HG03575 (cell line): ENCODE data around the gene BCAS3.

Source experiments
- ATAC-seq: cut with Tn5 transposase; IDR thresholded peaks from one replicate; pipeline ENCODE4 v1.9.1; 2021; ENCODE audit not compliant: unreplicated experiment, insufficient number of reproducible peaks, low FRiP score; ENCODE audit errors: extremely low read depth

BCAS3 gene

DNA sequence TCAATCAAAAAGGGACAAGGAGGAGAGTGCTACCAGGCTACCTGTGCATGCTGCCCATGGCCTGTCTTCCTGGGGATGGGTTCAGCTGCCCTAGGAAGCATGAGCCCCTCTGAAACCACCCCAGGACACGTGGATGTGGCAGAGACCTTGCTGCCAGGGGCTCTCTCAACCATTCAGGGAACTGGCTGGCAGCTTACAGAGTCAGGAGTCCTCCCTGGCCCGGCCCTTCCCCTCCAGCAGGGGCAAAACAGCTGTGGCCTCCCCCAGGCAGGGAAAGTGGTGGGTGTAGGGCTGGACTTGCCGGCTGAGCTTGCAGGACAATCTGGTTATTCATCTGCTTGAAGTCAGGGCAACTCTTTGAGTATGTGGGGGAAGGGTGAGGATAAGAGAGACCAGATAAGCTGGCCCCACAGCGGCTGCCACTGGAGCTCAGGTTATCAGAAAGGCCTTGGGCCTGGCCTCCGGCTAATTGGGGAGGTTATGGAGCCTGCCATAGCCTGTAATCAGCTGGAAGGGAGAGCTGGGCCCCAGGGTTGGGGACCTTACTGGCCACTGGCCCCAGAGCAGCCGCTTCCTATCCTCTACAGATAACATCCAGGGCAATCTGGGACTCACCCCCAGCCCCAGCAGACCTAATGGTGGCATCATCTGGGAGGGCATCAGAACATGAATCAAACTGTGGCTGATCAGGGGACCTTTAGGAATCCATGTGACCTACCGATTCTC is 716.4 kb downstream of the BCAS3 start:
- no peak for ATAC-seq

DNA sequence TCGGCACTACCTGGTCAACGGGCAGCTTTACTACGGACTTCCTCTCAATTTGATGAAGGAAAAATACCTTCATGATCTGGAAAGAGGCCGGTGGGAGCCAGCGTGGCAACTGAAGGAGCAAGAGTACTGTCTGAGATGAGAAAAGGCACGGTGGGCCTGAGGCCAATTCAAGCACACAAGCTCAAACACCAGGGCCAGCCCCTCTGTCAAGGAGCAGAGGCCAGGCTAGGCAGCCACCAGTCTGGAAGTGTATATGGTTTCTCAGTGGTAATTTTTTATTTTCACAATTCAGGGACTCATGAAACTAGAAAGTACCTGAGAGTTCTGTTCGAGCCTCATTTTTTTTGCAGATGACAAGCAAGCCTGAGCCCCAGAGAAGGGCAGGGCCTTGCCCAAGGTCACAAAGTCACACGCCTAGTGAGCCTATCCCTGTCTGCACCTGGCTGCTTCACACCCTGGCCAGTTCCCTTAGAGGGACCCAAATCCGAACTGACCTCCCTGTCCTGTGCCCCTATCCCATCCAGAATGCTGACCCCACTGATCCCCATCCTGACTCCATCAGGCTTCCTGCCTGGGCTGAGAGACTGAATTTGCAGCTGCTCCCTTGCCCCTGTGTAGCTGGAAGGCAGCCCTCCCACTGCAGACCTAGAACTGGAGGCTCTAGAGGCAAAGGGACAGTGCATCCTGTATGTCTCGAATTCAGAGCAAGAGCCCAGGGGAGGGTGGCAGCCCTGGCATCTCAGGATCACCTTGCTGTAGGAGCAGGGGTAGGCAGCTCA is 717.2 kb downstream of the BCAS3 start:
- ATAC-seq: no peak

DNA sequence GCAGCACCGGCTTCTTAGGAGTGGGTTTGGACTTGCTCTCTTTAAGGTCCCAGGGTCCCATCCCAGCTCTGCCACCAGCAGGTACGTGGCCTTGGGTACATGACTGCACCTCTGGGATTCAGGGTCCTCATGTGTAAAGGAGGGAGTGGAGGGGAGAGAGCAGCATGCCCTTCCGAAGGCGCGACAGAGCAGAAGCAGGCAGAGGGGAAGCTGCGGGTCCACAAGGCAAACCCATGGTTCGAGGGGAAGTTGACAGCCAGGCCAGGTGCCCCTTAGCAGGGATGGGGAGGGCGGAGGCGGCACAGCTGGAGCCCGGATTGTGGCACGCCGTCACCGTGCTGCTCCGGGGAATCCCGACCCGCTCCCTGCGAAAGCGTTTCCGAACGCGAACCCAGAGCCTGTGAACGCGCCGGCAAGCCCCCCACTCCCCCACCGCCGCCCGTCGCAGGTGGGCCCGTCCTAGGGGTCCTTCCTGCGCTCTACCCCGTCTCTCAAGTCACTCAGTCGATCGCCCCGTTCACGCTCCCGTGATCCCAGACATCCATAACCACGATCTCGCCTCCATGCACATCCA is 717.8 kb downstream of the BCAS3 start:
- no peak for ATAC-seq

DNA sequence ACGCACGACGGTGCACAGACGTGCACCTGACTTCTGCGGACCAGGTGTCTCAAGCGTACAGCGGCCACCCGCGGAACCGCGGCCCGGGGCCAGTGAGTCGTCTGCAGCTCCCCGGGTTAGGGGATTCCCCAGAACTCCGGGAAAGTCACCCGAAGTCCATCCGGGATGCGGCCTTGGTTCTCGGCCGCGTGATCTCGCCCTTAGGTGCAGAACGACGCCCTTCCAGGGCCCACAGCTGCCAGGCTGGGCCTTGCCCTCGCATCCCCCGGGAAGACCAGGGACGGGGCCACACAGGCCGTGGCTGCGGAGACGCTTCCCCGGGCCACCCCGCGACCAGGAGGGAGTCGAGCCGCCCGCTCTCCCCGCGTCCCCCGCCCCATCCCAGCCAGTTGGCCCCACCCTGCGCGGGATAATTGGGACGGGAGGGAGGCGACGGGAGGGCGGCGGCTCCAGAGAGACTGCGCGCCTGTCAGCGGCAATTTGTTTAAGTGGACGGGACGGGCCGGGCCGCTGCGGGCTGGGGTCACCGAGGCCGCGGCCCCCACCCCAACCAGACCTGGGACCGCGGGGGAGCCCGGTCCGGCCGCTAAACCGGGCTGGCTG is 718.4 kb downstream of the BCAS3 start:
- no peak for ATAC-seq

DNA sequence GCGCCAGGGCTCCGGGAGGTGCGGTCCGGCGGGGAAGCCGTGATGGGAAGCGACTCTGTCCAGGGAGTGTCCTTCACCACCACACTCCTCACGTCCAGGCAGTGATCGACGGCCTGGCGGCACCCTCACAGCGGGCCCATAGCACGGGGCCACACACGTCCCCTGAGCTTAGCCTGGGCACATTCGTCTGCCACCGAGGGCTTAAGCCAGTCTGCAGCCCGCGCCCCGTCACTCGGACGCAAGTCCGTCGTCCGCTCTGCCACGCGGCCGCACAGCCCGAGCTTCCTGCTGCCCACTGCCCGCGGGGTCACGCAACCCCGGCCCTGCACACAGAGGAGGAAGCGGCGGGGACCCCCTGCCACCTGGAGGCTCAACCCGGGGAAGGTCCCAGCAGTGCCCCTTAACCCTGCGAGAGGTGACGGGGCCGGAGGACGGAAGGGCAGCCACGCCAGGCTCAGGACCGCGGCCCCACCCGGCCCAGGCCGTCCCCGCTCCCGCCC is 719.0 kb downstream of the BCAS3 start:
- ATAC-seq: no peak

DNA sequence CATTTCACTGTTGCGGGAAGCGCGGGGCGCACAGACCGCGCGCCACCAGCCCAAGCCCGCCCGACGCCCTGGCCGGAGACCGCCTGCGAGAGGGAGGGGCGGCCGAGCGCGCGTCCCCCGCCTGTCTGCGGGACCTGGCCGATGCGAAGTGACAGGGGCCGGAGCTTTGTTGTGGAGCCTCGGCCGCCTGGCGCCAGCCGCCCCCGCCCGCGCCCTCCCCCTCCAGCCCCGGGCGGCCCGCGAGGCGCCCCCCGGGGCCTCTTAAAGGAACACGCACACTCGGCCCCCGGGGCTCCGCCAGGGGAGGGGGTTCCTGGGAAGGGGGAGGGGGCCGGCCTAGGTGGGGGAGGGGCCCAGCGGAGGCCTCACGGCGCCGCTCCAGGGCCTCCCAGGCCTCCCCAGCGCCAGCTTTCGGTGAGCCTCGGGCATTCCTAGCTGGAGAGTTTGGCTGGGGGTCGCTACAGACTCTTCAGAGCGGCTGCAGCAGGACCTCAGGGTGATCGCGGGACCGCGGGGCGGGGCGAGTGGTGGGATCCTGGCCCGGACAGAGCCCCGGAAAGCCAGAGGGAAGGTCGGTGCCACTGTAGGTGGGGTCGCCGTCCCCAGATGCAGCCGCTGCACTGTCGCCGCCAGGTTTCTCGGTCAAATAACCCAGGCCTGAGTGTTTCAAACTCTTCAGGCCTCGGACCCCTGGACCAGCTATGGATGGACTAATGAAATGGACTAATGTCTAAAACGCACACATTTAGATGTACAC is 719.6 kb downstream of the BCAS3 start:
- ATAC-seq: no peak

DNA sequence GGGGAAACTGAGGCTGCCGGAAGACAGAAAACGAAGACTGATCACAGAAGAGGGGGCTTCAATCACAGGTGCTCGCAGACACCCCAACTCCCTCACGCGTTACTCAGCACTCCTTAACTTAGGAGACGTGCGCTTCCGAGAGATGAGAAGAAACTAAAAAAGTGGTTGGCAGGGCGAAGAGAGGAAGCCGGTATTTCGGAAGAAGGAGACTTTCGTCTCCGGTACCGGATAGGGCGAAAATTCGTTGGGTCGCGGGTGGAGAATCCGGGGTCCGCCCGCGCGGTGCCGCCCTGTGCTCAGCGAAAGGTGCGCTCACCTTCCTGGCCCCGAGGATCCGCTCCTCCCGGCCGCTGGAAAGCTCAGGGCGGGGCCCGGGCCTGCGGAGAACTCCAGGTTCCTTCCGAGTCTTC is 721.1 kb downstream of the BCAS3 start:
- ATAC-seq: no peak

DNA sequence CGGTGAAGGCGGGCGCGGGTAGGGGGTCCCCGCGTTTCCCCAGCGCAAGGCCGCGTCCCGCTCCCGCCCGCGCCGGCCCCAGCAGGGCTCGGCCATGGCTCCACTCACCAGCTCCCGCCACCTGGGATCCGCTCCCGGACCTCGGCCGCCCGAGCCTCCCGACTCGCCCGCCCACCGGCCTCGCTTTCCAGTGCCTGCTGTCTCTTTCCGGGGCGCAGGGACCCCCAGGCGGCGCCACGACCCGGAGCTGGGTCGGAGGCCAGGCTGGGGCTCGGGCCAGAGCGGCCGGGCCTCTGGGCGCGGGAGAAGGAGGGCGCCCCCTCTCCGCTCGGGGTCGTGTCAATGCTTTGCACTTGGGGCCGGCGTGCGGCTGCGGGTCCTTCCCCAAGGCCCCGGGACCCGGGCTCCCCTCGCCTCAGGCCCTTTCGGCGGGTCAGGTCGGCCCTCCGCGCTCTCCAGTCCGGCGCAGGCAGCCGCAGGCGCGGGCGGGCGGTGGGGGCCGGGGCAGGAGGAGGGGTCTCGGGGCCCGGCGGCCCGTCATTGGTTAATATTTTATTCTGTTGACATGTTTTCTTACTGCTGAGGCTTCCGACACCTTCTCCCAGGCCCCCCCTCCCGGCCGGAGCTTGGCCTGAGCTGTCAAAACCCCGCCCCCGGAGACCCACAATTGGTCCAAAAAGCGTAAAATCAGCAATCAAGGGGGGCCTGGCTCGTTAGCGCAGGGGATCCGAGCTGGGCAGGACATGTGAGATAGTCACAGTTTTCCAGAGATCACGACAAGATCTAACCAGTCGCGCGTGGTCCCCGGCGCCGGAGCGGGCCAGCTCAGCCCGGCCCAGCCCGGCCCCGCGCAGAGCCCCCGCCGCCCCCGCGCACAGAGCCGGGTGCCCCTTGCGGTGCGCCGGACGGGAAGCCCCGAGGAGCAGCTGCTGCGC is 721.7 kb downstream of the BCAS3 start, which contains the start of gene TBX2:
TSS of gene TBX2 (plus strand) at position 713 of the 935 bp plus-strand sequence. CDS start 334 bp downstream, outside the sequence.
- no peak for ATAC-seq

DNA sequence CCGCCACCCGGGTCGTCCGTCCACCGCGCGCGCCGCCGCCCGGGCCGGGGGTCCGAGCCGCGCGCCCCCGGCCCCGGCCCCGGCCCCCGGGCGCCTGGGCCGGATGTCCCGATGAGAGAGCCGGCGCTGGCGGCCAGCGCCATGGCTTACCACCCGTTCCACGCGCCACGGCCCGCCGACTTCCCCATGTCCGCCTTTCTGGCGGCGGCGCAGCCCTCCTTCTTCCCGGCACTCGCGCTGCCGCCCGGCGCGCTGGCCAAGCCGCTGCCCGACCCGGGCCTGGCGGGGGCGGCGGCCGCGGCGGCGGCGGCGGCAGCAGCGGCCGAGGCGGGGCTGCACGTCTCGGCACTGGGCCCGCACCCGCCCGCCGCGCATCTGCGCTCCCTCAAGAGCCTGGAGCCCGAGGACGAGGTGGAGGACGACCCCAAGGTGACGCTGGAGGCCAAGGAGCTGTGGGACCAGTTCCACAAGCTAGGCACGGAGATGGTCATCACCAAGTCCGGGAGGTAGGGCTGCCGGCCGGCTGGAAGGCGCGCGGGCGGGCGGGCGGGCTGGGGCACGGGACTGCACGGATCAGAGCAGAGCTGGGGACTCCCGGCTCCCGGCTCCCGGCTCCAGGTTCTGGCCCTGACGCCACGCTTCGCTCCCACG is 722.5 kb downstream of the BCAS3 start:
- no peak for ATAC-seq

DNA sequence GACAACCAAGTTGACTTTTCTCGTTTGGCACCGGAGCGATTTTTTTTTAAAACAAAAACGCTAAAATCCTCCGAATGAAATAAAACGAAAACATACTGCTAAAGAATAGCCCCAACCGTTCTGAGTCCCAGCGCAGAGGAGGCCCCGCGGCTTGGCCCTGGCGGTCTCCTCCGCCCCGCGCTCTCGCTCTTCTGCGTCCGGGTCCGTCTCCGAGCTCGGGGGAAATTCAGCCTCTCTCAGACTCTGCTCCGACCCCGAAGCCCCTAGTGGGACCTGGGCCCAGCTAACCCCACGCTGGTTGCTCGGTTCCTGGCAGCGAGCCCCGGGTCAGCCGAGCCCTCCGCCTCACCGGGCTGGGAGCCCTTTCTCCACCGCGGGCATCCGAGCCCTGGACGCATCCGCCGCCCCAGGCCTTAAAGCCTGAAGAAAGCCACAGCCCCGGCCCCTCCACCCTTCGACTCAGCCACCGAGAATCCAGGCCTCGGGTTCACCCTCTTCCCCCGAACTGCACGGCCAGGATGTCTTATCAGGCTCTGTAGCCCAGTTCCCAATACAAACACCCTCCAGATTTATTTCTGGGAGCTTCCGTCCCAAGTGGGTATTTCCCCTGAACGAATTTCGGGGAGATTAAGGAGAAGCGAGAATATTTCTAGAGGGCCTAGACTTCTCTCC is 723.2 kb downstream of the BCAS3 start:
- no peak for ATAC-seq

DNA sequence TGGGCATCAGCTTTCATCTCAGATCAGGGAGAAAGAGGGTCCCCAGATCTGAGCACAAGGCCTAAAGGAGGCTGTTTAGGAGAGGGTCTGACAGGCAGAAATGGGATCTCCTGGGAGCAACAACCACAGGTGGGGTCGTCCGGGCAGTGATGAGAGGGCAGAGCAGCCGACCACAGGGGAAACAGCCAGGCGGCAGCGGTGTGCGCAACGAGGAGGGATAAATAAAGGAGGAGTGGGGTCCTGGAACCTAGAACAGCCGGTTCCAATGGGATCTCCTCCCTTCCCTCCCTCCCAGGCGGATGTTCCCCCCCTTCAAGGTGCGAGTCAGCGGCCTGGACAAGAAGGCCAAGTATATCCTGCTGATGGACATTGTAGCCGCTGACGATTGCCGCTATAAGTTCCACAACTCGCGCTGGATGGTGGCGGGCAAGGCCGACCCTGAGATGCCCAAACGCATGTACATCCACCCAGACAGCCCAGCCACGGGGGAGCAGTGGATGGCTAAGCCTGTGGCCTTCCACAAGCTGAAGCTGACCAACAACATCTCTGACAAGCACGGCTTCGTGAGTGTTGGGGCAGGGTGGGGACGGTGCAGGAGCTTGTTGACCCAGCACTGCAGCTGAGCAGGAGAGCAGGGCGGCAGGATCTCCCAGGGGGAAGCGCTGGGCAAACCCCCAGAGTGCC is 723.9 kb downstream of the BCAS3 start:
- no peak for ATAC-seq

DNA sequence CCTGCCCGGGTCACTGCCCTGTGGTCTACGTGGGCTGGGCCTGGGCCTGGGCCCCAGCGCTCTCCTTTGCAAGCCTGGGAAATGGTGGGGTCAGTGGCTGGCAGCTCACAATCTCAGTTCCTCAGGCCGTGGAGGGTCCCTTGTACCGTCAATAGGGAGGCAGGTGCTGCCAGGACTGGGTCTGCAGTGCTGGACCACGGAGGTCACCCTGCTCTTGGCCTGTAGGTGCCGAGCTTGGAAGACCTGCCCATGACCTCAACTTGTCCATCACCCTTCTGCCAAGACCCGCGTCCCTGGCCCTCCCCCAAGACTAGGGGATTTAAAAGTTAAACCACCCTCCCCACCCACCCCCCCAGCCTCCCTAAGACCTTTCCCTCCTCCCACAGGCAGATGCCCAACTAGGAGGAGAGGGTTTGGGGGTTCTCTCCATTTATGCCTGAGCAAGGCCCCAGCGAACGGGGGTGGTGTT is 724.5 kb downstream of the BCAS3 start:
- ATAC-seq: no peak

DNA sequence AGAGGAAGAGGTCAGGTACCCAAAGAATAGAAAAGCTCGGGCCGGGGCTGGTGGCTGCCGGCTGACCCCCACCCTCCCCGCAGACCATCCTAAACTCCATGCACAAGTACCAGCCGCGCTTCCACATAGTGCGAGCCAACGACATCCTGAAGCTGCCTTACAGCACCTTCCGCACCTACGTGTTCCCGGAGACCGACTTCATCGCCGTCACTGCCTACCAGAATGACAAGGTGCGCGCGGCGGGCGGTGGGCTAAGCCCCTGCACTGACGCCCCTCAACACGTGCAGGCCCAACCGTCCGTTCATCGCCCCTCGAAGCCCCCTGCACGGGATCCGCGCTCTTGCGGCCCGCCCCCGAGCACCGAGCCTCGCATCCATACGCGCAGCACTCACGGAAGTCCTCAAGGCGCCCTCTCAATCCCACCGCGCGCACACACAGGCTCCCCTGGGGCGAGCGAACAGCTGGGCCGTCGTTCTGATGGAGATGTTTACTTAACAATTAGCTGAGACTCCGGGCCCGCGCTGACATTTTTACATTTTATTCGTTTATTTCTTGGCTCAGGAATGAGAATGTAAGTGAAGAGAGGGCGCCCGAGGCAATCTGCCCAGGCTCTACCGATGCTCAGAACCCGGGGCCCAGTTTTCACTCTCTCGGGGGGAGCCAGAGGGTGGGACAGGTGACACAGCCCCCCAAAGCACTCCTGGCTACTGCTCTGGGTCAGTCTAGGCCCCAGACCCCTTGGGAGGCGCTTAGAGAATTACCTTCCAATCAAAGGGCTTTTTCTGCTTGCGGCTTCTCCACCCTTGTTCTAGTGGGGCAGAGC is 725.5 kb downstream of the BCAS3 start:
- ATAC-seq: no peak

DNA sequence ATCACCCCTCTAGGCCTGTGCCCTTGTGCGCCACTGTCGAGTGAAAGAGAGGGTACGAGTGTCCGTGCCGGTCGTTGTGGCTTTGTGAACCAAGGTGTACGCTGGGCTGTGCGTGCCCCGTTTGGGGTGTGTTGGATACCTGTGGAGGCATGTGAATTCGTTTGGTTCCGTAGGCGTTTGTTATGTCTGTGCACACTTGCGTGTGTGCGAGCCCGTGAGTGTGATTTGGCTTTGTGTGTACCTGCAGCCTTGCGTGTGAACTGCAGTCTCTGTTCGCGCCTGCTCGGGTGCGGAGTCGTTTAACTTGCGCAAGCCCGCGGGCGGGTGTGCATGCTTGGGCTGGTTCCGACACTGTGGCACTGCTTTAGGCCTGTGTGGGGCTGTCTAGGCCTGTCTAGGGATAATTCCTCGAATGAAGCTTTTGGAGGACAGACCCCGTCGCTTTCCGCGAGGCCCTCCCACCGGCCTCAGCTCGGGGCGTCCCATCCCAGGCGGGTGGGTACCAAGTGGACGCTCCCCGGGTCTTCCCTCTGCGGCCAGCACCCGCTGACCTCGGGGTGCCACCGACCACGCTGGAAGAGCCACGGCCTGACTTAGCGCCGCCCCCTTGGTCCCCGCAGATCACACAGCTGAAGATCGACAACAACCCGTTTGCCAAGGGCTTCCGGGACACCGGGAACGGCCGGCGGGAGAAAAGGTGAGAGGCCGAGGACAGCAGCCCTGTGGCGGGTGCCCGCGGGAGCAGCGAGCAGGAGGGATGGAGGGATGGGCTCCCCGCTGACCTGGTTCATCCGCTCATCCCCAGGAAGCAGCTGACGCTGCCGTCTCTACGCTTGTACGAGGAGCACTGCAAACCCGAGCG is 726.4 kb downstream of the BCAS3 start:
- no peak for ATAC-seq

DNA sequence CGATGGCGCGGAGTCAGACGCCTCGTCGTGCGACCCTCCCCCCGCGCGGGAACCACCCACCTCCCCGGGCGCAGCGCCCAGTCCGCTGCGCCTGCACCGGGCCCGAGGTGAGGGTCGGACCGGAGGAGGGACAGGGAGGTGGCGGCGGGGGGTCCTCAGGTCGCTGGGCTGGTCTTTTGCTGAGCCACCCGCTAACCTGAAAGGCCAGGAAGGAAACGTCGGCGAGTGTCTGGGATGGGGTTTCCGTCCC is 726.9 kb downstream of the BCAS3 start:
- no peak for ATAC-seq
